ENCODE results near the gene ZNF275. TPM values are rescaled to one million over a fixed set of nuclear protein-coding genes. Genes with fewer than 3 reads are reported as not detected.

ZNF275 gene
- total and polyA plus RNA-seq, 10 of the 15 experiments (the other 5 are each of a cell fraction or from before 2014, with no cell fraction given) = 1.3 to 17.4 (median 6.2) TPM

- TF ChIP-seq MTA3 (IDR thresholded peaks at IDR 0.05; ENCODE audit: borderline replicate concordance, low read length) = no peak
- no peak for TF ChIP-seq PKNOX1 (IDR thresholded peaks at IDR 0.05)
- TF ChIP-seq SREBF2 (IDR thresholded peaks at IDR 0.05; ENCODE audit: low read length) = no peak
- no peak for TF ChIP-seq CBX5 (IDR thresholded peaks at IDR 0.05; ENCODE audit: low read depth)
- TF ChIP-seq KLF5 (IDR thresholded peaks at IDR 0.05; ENCODE audit: partially characterized antibody) = no peak
- TF ChIP-seq BMI1 (IDR thresholded peaks at IDR 0.05; ENCODE audit: borderline replicate concordance) = no peak
- no peak for TF ChIP-seq MEF2A (IDR thresholded peaks at IDR 0.05; ENCODE audit: insufficient read depth, low read depth, low read length)
- no peak for TF ChIP-seq MYC (IDR thresholded peaks at IDR 0.05; ENCODE audit: insufficient read depth, insufficient read length, insufficient replicate concordance, low read length, severe bottlenecking)
- no peak for TF ChIP-seq ETV6 (conservative IDR thresholded peaks at IDR 0.05 in 1 of 2, IDR thresholded peaks at IDR 0.05 in 1 of 2; ENCODE audit: borderline replicate concordance in 1 of 2, low read depth in 1 of 2)
Measured at GRCh38 chrX:153353416-153353815, 19.5 kb downstream of the ZNF275 start (continued).

DNA sequence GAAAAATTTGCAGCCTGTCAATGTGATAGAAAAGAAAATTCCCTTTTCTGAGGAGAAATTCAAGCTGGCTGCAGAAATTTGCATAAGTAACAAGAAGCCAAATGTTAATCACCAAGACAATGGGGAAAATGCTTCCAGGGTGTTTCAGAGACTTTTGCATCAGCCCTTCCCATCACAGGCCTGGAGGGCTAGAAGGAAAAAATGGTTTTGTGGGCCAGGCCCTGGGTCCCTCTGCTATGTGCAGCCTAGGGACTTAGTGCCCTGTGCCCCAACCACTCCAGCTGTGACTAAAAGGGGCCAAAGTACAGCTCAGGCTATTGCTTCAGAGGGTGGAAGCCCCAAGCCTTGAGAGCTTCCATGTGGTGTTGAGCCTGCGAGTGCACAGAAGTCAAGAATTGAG, 23.9 kb downstream of the ZNF275 start:
- FAIRE-seq (no peak), ATAC-seq (no peak), DNase-seq (ENCODE audit: low read depth, low spot score) (no peak)
- Histone ChIP-seq H3K27ac (ENCODE audit: control insufficient read depth, insufficient read depth) (no peak overlapping the region), H4K20me1 (ENCODE audit: control insufficient read depth, insufficient read depth) (no peaks in the 10 kb centered on the region), H2AFZ (ENCODE audit: control insufficient read depth, low read depth, low read length) (no peak overlapping the region), H3K79me2 (ENCODE audit: control insufficient read depth, insufficient read depth, low read length) (no peaks in the 10 kb centered on the region), H3K4me1 (ENCODE audit: control insufficient read depth, insufficient read depth, low read length) (no peaks in the 10 kb centered on the region), H3K4me2 (ENCODE audit: control insufficient read depth, insufficient read depth) (no peak overlapping the region), H3K4me3 (no peak overlapping the region), H3K9me3 (replicated peaks; ENCODE audit: control insufficient read depth, insufficient read depth, low read length) (peaks cover 1% of the 10 kb centered on the region; the same call in 1 of the 3 replicates), H3K9ac (ENCODE audit: control insufficient read depth, insufficient read depth, low read length) (no peak overlapping the region), H3K27me3 (replicated peaks in 1 of 2; ENCODE audit: control insufficient read depth in 2 of 2, insufficient read depth in 2 of 2, low read length in 1 of 2) (no peaks in the 10 kb centered on the region), H3K36me3 (ENCODE audit: control insufficient read depth in 2 of 2, insufficient read depth in 2 of 2, low read length in 1 of 2) (no peaks in the 10 kb centered on the region)
- POLR2A ChIA-PET = no interaction called here
- intact Hi-C loops (cut with micrococcal nuclease; ENCODE audit: unreplicated experiment) = no loop called here
- SMC1A ChIA-PET (ENCODE audit: uncharacterized antibody, unreplicated experiment) = no interaction called here
- CTCF ChIA-PET = no interaction called here
- BruUV-seq (replicated peaks) = no TSS peak
- WGBS (ENCODE audit: insufficient coverage, insufficient replicate concordance, low lambda C conversion rate, missing lambda C conversion rate) = 7% methylated on average over 1 of the region's 1 CpG
- RAD21 ChIA-PET (ENCODE audit: unreplicated experiment) = no interaction called here
- TF ChIP-seq FOXM1 (IDR thresholded peaks at IDR 0.05; ENCODE audit: low read depth, low read length) (no peak), MEF2A (IDR thresholded peaks at IDR 0.05; ENCODE audit: insufficient read depth, low read depth, low read length) (no peak)
- in situ Hi-C loops (cut with MboI) = no loop called here
